Astrocyte (in vitro differentiated cells and primary cell): ENCODE results near the gene ANKRD63. TPM values are rescaled to one million over a fixed set of nuclear protein-coding genes. Genes with fewer than 3 reads are reported as not detected.

Source experiments
- DNase-seq: peaks from one replicate; pipeline ENCODE4 v3.0.0-alpha.2; 2010; ENCODE audit warnings: low read depth
- FAIRE-seq: peaks from 2 replicates; lab custom pipeline; 2011; peaks lifted over from hg19 to GRCh38; lab: Jason Lieb, UNC
- H2AFZ ChIP-seq: 2 replicates; pipeline ENCODE4 v1.6.0; 2012; ENCODE audit warnings: low read depth, low read length, inconsistent platforms
- H3K27ac ChIP-seq: 2 replicates; pipeline ENCODE4 v1.5.1; 2011; ENCODE audit warnings: low read depth, low read length, inconsistent platforms
- H3K27me3 ChIP-seq: 2 replicates; pipeline ENCODE4 v1.6.0; 2011; ENCODE audit warnings: low read length, inconsistent platforms; ENCODE audit not compliant: insufficient read depth
- H3K36me3 ChIP-seq: 2 replicates; pipeline ENCODE4 v1.5.1; 2011; ENCODE audit warnings: low read length, inconsistent platforms; ENCODE audit not compliant: insufficient read depth
- H3K4me1 ChIP-seq: 2 replicates; pipeline ENCODE4 v1.5.1; 2011; ENCODE audit warnings: low read length, inconsistent platforms; ENCODE audit not compliant: insufficient read depth
- H3K4me2 ChIP-seq: 2 replicates; pipeline ENCODE4 v1.6.0; 2012; ENCODE audit warnings: low read length, inconsistent platforms
- H3K4me3 ChIP-seq: 2 replicates; pipeline ENCODE4 v1.5.1; 2011; ENCODE audit warnings: low read depth, mild to moderate bottlenecking, low read length, inconsistent platforms; ENCODE audit not compliant: insufficient read depth
- H3K79me2 ChIP-seq: 2 replicates; pipeline ENCODE4 v1.6.0; 2012; ENCODE audit warnings: mild to moderate bottlenecking, low read length, inconsistent platforms; ENCODE audit not compliant: insufficient read depth
- H3K9ac ChIP-seq: 2 replicates; pipeline ENCODE4 v1.6.0; 2012; ENCODE audit warnings: mild to moderate bottlenecking, low read length, inconsistent platforms
- H3K9me3 ChIP-seq: 2 replicates; pipeline ENCODE4 v1.5.1; 2012; ENCODE audit warnings: low read depth, mild to moderate bottlenecking, low read length, inconsistent platforms; ENCODE audit not compliant: insufficient read depth
- H4K20me1 ChIP-seq: 2 replicates; pipeline ENCODE4 v1.6.0; 2012; ENCODE audit warnings: low read length, inconsistent platforms; ENCODE audit not compliant: insufficient read depth
- H3K27ac Mint-ChIP-seq: one replicate; pipeline ENCODE4 v1.8.0; 2021; ENCODE audit warnings: mild to moderate bottlenecking, mixed read lengths; ENCODE audit not compliant: unreplicated experiment
- H3K27me3 Mint-ChIP-seq: one replicate; pipeline ENCODE4 v1.8.0; 2021; ENCODE audit warnings: low read depth, mixed read lengths; ENCODE audit not compliant: unreplicated experiment
- H3K36me3 Mint-ChIP-seq: one replicate; pipeline ENCODE4 v1.8.0; 2021; ENCODE audit warnings: low read depth, mixed read lengths; ENCODE audit not compliant: unreplicated experiment
- H3K4me1 Mint-ChIP-seq: one replicate; pipeline ENCODE4 v1.8.0; 2021; ENCODE audit warnings: low read depth, mixed read lengths; ENCODE audit not compliant: unreplicated experiment
- H3K4me3 Mint-ChIP-seq: one replicate; pipeline ENCODE4 v1.8.0; 2021; ENCODE audit warnings: mild to moderate bottlenecking, moderate library complexity, mixed read lengths; ENCODE audit not compliant: unreplicated experiment
- H3K9me3 Mint-ChIP-seq: one replicate; pipeline ENCODE4 v1.8.0; 2021; ENCODE audit warnings: mild to moderate bottlenecking, mixed read lengths; ENCODE audit not compliant: unreplicated experiment
- EZH2 ChIP-seq: IDR thresholded peaks from 2 replicates; pipeline ENCODE4 v1.6.1; 2012; ENCODE audit warnings: mild to moderate bottlenecking, low read length, inconsistent platforms; ENCODE audit not compliant: insufficient read depth
- total RNA-seq: library from RNA; stranded (reverse); gene quantifications from 2 replicates; pipeline ENCODE4 v1.2.1, GENCODE V29; 2021
- TF ChIP-seq, protein P1 (sequence below): IDR thresholded peaks from 2 replicates; pipeline ENCODE4 v1.5.1; 2011; ENCODE audit warnings: low read depth, mild to moderate bottlenecking, inconsistent platforms, low read length, moderate library complexity; ENCODE audit not compliant: insufficient read depth

The ANKRD63 gene
- total RNA-seq, 1 donor from 2014 or later: not detected

DNA sequence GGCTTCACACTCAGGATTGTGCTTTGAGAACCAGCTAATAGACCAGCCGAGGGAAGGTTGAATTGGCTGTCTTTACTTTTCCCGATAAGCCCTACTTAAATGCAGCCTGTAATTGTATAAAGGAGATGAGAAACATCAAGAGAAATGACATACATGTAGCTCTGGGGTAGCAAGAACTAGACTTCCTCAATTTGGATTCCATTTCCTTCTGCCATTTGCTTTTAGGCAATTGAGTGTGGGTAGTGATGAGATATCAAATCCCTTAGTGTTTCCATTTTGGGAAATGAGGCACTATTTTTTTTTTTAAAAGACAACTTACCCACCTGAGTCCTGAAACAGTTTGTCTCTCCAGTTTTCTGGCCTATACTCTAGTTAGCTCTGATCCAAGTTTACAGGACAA lies 42.8 kb upstream of the ANKRD63 start:
- H3K9ac ChIP-seq: no peak overlapping the region
- Mint-ChIP-seq H3K4me3 (peak overlapping the region; percentile 91), H3K27ac (no peak overlapping the region), H3K9me3 (no peaks in the 10 kb centered on the region), H3K27me3 (no peaks in the 10 kb centered on the region), H3K4me1 (peaks cover 62% of the 10 kb centered on the region), H3K36me3 (peaks cover 6% of the 10 kb centered on the region)
- peaks cover 21% of the 10 kb centered on the region for H4K20me1 ChIP-seq
- no peak overlapping the region for H3K27ac ChIP-seq
- H3K27me3 ChIP-seq: no peaks in the 10 kb centered on the region
- no peak overlapping the region for H3K4me3 ChIP-seq
- peak overlapping the region; percentile 86 for H3K4me2 ChIP-seq
- FAIRE-seq (no peak), DNase-seq (no peak)
- H3K36me3 ChIP-seq: peaks cover 6% of the 10 kb centered on the region
- no peak overlapping the region for H2AFZ ChIP-seq
- no peak for TF ChIP-seq EZH2
- TF ChIP-seq, protein P1, sequence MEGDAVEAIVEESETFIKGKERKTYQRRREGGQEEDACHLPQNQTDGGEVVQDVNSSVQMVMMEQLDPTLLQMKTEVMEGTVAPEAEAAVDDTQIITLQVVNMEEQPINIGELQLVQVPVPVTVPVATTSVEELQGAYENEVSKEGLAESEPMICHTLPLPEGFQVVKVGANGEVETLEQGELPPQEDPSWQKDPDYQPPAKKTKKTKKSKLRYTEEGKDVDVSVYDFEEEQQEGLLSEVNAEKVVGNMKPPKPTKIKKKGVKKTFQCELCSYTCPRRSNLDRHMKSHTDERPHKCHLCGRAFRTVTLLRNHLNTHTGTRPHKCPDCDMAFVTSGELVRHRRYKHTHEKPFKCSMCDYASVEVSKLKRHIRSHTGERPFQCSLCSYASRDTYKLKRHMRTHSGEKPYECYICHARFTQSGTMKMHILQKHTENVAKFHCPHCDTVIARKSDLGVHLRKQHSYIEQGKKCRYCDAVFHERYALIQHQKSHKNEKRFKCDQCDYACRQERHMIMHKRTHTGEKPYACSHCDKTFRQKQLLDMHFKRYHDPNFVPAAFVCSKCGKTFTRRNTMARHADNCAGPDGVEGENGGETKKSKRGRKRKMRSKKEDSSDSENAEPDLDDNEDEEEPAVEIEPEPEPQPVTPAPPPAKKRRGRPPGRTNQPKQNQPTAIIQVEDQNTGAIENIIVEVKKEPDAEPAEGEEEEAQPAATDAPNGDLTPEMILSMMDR: no peak
- peaks cover 25% of the 10 kb centered on the region for H3K79me2 ChIP-seq
- peaks cover 45% of the 10 kb centered on the region for H3K4me1 ChIP-seq
- H3K9me3 ChIP-seq: no peaks in the 10 kb centered on the region

DNA sequence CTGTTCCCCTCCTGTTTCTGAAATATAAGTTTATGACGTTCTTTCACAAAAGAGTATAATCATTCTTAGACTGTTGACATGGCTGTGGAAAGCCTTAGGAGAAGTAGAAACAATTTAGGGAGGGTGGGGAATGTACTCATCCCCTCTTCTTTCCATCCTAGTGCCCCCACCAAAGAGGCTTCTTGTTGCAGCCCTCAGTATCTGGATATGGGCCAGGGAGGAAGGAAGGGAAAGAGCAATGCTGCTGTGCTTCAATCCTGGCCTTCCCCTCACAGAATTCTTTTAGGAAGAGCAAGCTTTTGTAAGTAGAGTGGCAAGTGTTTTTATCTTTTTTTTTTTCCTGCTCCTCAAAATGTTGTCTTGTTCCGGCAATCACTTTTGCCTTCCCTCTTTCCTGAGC lies 42.3 kb upstream of the ANKRD63 start:
- peaks cover 45% of the 10 kb centered on the region for H3K4me1 ChIP-seq
- H3K79me2 ChIP-seq: peaks cover 25% of the 10 kb centered on the region
- peaks cover 58% of the 10 kb centered on the region for H3K4me1 Mint-ChIP-seq
- H3K27ac Mint-ChIP-seq: peak overlapping the region; percentile 35
- H3K27me3 Mint-ChIP-seq: no peaks in the 10 kb centered on the region
- TF ChIP-seq, protein P1: no peak
- TF ChIP-seq EZH2: no peak
- no peak overlapping the region for H2AFZ ChIP-seq
- peaks cover 21% of the 10 kb centered on the region for H4K20me1 ChIP-seq
- peaks cover 6% of the 10 kb centered on the region for H3K36me3 ChIP-seq
- H3K9me3 ChIP-seq: no peaks in the 10 kb centered on the region
- H3K27ac ChIP-seq: no peak overlapping the region
- H3K9me3 Mint-ChIP-seq: peaks cover 2% of the 10 kb centered on the region
- H3K4me3 Mint-ChIP-seq: peak overlapping the region; percentile 91
- H3K4me3 ChIP-seq: peak overlapping the region; percentile 59
- H3K9ac ChIP-seq: peak overlapping the region; percentile 79
- H3K36me3 Mint-ChIP-seq: peaks cover 4% of the 10 kb centered on the region
- no peaks in the 10 kb centered on the region for H3K27me3 ChIP-seq
- H3K4me2 ChIP-seq: peak overlapping the region; percentile 86
- no peak for DNase-seq
- FAIRE-seq: no peak
